ENCODE measurements around the gene PNN.
"Not testable (repeated sequence)": the region's sequence is repeated elsewhere in the genome, so short reads cannot be mapped to it uniquely, and the experiment has no call there.

The PNN gene

GRCh38 chr14:39181693-39182047 lies 6.6 kb downstream of the PNN start:
- DNase-seq, result no peak

GRCh38 chr14:39182770-39183684 lies 8.0 kb downstream of the PNN start:
- no peak for DNase-seq

- DNase-seq, result not testable (repeated sequence)
Observed at GRCh38 chr14:39183685-39184003, 8.6 kb downstream of the PNN start.

GRCh38 chr14:39184628-39185255 lies 9.7 kb downstream of the PNN start:
- no peak for DNase-seq

- no peak for DNase-seq
Observed at GRCh38 chr14:39185256-39186049, 10.4 kb downstream of the PNN start.

- no peak for DNase-seq
Observed at GRCh38 chr14:39186941-39187525, 12.0 kb downstream of the PNN start.

- DNase-seq, result no peak
Observed at GRCh38 chr14:39203659-39204606, 28.9 kb downstream of the PNN start.

GRCh38 chr14:39207430-39207829 lies 32.4 kb downstream of the PNN start:
- DNase-seq, result not testable (repeated sequence)

GRCh38 chr14:39211109-39211741 lies 36.2 kb downstream of the PNN start:
- no peak for DNase-seq

- no peak for DNase-seq
Observed at GRCh38 chr14:39212034-39212433, 37.0 kb downstream of the PNN start.

- DNase-seq, result no peak
Observed at GRCh38 chr14:39212693-39213092, 37.6 kb downstream of the PNN start.

- DNase-seq, result no peak
Observed at GRCh38 chr14:39217214-39217879, 42.3 kb downstream of the PNN start.

GRCh38 chr14:39218171-39218769 lies 43.2 kb downstream of the PNN start:
- DNase-seq, result no peak

GRCh38 chr14:39219075-39219499 lies 44.0 kb downstream of the PNN start:
- DNase-seq, result no peak

- not testable (repeated sequence) for DNase-seq
Observed at GRCh38 chr14:39220473-39220872, 45.4 kb downstream of the PNN start.

- no peak for DNase-seq
Observed at GRCh38 chr14:39228044-39228443, 53.0 kb downstream of the PNN start.

GRCh38 chr14:39228509-39229221 lies 53.6 kb downstream of the PNN start:
- peak; percentile 72 for DNase-seq

GRCh38 chr14:39229222-39229543 lies 54.1 kb downstream of the PNN start:
- DNase-seq, result peak; percentile 71

GRCh38 chr14:39229601-39230110 lies 54.6 kb downstream of the PNN start:
- DNase-seq, result no peak

Data from activated CD8-positive, alpha-beta memory T cell treated with anti-CD3 and anti-CD28 coated beads for 24 hours (primary cell).